HL-60 (cell line): ENCODE results near the gene KRT16.

Source experiments
- DNase-seq, 2 experiments: peaks; one replicate each; pipeline ENCODE4 v3.0.0-alpha.2; 2010 to 2020; ENCODE audit warnings: low read depth in 1 of 2, low spot score in 1 of 2
- H3K27ac ChIP-seq: fragments of 250-450 bp; sonication (Bioruptor Pico); replicated peaks from 2 replicates; pipeline ENCODE4 v1.5.1; 2020; ENCODE audit warnings: mild to moderate bottlenecking, moderate library complexity
- H3K27me3 ChIP-seq: fragments of 250-450 bp; sonication (Bioruptor Pico); 2 replicates; pipeline ENCODE4 v1.5.1; 2021; ENCODE audit warnings: mild to moderate bottlenecking, moderate library complexity; ENCODE audit not compliant: insufficient read depth, poor library complexity, severe bottlenecking
- H3K4me3 ChIP-seq: replicated peaks from 2 replicates; pipeline ENCODE4 v1.5.1; 2011; ENCODE audit warnings: mild to moderate bottlenecking, control low read depth, low read length; ENCODE audit not compliant: insufficient read depth
- GABPA ChIP-seq: IDR thresholded peaks from 2 replicates; pipeline ENCODE4 v1.6.1; 2012; ENCODE audit warnings: low read depth
- POLR2AphosphoS5 ChIP-seq: IDR thresholded peaks from 2 replicates; pipeline ENCODE4 v1.6.1; 2012; ENCODE audit warnings: low read depth
- SPI1 ChIP-seq: IDR thresholded peaks from 2 replicates; pipeline ENCODE4 v1.6.1; 2012; ENCODE audit warnings: low read depth, mild to moderate bottlenecking, borderline replicate concordance
- TF ChIP-seq, protein P1 (sequence below): IDR thresholded peaks from 2 replicates; pipeline ENCODE4 v1.6.1; 2012; ENCODE audit warnings: low read depth; ENCODE audit not compliant: insufficient replicate concordance
- TF ChIP-seq, protein P2 (sequence below): IDR thresholded peaks from one replicate; pipeline ENCODE4 v1.5.1; 2011; ENCODE audit warnings: low read length, control low read depth, inconsistent platforms; ENCODE audit not compliant: insufficient read depth

KRT16 gene

DNA sequence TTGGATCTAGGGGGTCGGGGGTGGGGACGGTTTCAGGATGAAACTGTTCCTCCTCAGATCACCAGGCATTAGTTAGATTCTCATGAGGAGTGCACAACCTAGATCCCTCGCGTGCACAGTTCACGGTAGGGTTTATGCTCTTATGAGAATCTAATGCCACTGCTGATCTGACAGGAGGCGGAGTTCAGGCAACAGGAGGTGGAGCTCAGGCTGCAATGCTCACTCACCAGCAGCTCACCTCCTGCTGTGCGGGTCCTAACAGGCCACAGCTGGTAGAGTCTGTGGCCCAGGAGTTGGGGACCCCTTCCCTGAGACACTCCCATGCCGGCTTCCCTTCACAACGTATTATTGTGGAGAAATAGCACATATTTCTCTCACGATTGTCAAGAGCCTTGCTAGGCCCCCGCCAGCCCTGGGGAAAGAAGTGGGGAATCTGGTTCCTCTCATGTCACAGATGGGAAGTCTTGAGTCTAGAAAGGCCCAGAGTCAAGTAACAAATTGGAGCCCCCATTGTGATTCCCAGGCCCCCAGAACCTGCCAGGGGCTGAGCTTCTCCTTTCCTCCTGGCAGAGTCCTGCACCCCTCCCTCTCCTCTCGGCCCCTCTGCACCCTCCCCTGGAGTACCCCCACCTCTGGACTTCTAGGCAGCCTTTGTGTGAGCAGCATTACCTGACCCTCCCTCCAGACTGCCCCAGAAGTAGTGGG is 19.8 kb downstream of the KRT16 start:
- DNase-seq: no peak
- no peak overlapping the region for H3K4me3 ChIP-seq
- TF ChIP-seq POLR2AphosphoS5 (no peak), GABPA (no peak), SPI1 (no peak)
- TF ChIP-seq, protein P1, sequence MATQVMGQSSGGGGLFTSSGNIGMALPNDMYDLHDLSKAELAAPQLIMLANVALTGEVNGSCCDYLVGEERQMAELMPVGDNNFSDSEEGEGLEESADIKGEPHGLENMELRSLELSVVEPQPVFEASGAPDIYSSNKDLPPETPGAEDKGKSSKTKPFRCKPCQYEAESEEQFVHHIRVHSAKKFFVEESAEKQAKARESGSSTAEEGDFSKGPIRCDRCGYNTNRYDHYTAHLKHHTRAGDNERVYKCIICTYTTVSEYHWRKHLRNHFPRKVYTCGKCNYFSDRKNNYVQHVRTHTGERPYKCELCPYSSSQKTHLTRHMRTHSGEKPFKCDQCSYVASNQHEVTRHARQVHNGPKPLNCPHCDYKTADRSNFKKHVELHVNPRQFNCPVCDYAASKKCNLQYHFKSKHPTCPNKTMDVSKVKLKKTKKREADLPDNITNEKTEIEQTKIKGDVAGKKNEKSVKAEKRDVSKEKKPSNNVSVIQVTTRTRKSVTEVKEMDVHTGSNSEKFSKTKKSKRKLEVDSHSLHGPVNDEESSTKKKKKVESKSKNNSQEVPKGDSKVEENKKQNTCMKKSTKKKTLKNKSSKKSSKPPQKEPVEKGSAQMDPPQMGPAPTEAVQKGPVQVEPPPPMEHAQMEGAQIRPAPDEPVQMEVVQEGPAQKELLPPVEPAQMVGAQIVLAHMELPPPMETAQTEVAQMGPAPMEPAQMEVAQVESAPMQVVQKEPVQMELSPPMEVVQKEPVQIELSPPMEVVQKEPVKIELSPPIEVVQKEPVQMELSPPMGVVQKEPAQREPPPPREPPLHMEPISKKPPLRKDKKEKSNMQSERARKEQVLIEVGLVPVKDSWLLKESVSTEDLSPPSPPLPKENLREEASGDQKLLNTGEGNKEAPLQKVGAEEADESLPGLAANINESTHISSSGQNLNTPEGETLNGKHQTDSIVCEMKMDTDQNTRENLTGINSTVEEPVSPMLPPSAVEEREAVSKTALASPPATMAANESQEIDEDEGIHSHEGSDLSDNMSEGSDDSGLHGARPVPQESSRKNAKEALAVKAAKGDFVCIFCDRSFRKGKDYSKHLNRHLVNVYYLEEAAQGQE: no peak
- TF ChIP-seq, protein P2, sequence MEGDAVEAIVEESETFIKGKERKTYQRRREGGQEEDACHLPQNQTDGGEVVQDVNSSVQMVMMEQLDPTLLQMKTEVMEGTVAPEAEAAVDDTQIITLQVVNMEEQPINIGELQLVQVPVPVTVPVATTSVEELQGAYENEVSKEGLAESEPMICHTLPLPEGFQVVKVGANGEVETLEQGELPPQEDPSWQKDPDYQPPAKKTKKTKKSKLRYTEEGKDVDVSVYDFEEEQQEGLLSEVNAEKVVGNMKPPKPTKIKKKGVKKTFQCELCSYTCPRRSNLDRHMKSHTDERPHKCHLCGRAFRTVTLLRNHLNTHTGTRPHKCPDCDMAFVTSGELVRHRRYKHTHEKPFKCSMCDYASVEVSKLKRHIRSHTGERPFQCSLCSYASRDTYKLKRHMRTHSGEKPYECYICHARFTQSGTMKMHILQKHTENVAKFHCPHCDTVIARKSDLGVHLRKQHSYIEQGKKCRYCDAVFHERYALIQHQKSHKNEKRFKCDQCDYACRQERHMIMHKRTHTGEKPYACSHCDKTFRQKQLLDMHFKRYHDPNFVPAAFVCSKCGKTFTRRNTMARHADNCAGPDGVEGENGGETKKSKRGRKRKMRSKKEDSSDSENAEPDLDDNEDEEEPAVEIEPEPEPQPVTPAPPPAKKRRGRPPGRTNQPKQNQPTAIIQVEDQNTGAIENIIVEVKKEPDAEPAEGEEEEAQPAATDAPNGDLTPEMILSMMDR: no peak
- H3K27ac ChIP-seq: no peak overlapping the region
- H3K27me3 ChIP-seq: no peaks in the 10 kb centered on the region

DNA sequence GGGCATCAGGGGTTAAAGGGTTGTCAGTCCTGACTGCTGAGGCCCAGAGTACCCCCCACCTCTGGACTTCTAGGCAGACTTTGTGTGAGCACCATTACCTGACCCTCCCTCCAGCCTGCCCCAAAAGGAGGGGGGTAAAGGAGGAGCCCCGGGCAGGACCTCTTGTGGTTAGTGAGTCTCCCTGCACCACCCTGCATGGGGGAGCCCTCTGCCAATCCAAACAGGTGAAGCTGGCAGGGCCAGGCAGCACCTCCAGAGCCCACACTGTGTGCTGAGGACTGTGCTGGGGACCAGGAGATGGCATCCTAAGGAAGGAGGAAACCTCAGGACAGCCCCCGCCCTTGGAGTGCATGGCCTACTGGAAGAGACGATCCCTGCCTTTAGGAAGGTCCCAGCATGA is 23.3 kb downstream of the KRT16 start:
- Histone ChIP-seq H3K4me3 (no peak overlapping the region), H3K27ac (no peak overlapping the region), H3K27me3 (no peaks in the 10 kb centered on the region)

DNA sequence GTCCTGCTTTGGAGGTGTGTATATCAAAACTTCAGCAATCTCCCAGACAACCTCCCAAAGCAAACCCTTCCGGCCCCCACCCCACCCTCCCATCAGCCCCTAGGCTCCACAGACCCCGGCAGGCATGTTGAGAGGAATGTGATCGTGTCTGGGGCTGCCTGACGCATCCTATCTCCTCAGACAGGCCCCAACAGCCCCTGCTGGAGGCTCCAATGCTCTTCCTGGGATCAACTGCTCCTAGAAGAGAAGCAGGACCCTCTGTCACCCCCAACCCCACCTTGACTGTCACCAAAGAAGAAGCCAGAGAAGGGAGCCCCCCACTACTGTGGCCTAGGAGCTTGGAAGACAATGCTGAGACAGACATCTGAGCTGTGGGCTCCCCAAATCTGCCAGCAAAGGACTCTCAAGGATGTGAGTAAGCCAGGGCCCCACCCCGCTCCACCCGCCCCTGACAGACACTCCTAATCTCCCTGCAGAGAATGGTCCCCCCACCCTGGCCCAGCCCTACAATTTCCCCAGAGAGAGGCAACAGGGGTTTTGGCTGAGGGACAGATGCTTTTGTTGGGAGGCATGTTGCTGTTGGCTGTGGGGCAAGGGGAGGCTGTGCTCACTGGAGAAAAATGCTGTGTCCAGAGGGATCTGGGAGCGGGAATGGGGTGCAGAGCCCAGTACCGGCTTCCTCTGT is 24.3 kb downstream of the KRT16 start:
- no peak for TF ChIP-seq GABPA
- TF ChIP-seq SPI1: no peak
- no peak overlapping the region for H3K27ac ChIP-seq

More for the DNA sequence above, 23.3 kb downstream of the KRT16 start:
- DNase-seq: no peak
- TF ChIP-seq SPI1 (no peak), POLR2AphosphoS5 (no peak), GABPA (no peak)
- TF ChIP-seq, protein P1: no peak
- TF ChIP-seq, protein P2: no peak

DNA sequence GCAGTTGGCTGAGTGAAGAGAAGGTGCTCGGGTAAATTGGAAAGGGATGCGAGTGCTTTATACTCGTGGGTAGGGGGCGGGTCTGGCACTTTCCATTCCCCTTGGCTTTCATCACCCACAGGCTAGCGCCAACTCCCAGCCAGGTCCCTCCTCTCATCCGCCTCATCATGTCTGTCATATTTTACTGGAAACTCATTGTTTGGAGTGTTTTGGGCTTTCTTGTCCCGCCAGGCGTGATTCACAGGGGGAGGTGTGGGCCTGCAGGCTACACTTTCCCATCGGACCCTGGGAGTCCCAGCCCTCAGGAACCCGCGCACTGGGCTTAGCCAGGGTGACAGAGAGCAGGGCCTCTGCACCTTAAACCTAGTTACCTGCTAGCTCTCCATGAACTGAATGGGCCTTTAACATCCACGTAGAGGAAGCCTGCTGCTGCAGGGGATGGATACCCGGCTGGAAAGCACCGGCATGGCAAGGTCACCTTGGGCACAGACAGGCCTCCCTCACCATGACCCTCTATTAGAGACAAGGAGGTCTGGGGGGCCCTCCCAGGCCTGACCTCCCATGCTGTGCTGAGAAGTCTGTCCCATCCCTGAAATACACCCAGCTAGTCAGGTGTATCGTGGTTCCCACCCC is 25.6 kb downstream of the KRT16 start, which contains the start of gene KRT14:
Gene KRT14 (minus strand): TSS at position 33 of the 633 bp plus-strand sequence. CDS start 61 bp downstream, outside the sequence.
- no peak for DNase-seq
- H3K4me3 ChIP-seq: no peak within 1 kb of the TSS
- H3K27ac ChIP-seq: no peak within 1 kb of the TSS
- H3K27me3 ChIP-seq: no peaks in the 10 kb centered on the region
- TF ChIP-seq, protein P1: no peak
- TF ChIP-seq POLR2AphosphoS5: no peak
- TF ChIP-seq SPI1: no peak
- TF ChIP-seq, protein P2: no peak
- no peak for TF ChIP-seq GABPA

More for the DNA sequence above, 24.3 kb downstream of the KRT16 start:
- DNase-seq: no peak
- H3K4me3 ChIP-seq: no peak overlapping the region
- no peaks in the 10 kb centered on the region for H3K27me3 ChIP-seq
